HPDE6-E6E7 (cell line): ENCODE measurements around the gene ACTBL2.

Source experiments
- DNase-seq: peaks from one replicate; pipeline ENCODE4 v3.0.0; 2011; ENCODE audit warnings: missing footprints; ENCODE audit errors: extremely low spot score

ACTBL2 gene

DNA sequence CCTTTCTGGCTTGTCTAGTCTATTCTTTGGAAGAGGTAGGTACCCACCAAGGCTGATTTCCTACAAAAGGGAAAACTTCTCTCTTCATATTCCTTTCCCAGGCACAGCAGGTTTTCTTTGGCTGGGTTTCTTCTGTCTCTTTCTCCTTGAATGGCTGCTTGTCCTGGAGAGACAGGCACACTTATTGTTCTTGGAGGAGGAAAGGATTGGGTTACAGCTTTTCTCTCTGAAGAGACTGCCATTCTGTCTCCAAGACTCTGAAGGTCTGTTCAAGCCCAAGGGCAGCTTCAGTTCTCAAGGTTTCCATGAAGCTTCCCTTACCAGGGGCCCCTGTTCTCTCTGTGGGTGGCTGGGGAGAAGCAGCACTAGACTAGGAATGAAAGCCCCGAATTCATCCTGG lies 33.9 kb downstream of the ACTBL2 start:
- DNase-seq: no peak

DNA sequence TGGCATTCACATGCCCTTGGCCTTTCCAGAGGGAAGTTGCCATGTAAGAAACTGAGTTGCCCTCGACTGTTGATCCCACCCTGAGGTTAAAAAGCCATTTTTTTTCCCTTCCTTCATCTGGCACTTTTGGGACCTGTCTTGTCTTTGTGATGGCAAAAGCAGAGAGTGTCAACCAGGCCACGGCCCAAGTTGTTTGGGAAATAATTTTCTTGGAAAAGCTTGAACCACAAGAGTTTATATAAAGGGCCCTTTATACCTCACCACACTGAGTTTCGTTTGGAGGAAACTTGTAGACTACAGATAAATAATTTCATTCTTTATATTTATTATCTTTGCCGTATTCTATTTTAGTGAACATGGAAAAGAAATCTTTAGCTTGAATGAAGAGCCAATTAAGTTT lies 34.3 kb downstream of the ACTBL2 start:
- DNase-seq: no peak

DNA sequence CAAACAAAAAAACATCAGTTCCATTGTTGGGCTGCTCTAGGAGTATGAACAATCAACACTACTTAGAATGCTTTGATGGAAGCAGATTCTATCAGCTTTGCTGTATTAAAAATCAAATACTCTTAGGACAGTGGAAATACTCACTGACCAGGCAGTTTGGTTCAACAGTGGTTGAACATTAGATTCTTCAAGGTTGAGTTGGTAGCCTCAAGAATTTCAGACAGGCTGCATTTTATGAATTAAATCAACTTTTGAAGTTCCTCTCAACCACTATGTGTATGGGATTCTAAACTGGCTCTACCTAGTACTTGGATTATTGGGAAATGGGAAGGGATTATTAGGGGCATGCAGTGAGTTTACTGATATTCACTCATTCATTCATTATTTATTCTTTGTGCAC lies 35.0 kb downstream of the ACTBL2 start:
- no peak for DNase-seq

DNA sequence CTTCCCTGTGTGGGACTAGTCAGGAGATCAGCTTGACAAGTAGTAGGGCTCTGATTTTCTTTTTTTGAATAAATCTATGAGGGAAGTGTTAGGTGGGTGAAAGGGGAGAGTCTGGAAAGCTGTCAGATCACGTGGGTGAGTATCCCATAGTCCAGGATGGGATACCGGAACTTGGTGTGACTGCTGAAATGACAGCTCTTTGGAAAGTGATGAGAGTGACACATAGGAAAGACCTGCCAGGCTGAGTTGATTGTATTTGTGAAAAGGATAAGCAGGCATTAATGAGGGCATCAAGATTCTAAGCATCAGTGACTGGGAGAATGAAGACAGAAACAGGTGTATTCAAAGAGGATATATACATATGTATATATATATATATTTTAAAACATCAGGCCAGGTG lies 35.6 kb downstream of the ACTBL2 start:
- no peak for DNase-seq

DNA sequence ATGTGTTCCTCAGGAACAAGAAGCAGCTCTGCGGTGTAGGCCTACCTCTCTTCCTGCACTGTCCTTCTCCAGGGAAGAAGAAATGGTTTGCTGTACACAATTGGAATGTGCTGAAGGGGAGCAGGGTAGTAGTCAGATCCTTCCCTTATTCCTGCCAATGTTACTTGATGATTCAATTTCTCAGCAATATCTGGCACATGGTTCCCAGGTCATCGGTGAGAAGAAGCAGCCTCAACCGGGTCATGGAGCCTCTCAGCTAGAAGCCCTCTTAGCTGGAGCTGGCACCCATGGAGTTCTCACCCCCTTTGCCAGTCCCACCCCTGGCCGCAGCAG lies 36.9 kb downstream of the ACTBL2 start:
- no peak for DNase-seq

DNA sequence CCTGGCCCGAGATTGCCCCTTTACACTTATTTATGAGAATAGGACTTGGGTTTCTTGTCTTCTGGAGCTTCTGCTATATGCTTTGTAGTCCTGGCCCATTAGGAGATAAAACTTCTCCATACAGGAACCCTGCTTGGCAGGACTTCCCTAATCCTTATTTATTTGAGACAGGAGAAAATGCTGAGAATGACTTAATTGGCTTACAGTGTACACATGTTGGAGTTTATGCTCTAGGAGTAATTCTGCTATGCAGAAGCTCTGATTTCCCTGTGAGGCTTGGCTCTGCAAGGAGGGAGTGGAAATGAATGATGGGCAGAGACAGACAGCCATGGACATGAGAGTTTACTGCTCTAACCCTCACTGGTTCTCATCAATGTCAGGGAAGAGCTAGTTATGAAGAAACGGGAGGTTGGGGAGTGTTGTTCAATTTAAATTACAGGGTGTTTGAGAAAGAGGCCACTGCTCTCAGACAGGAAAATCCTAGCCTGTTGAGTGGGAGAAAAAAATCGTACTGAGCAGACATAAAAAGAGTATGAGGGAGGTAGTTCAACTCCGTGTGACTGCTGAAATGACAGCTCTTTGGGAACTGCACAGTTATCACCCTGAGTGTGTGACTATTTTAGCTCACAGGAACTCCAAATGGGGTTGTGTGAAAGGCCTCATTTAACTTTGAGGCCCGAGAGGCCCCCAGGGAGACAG lies 37.5 kb downstream of the ACTBL2 start:
- DNase-seq: no peak

DNA sequence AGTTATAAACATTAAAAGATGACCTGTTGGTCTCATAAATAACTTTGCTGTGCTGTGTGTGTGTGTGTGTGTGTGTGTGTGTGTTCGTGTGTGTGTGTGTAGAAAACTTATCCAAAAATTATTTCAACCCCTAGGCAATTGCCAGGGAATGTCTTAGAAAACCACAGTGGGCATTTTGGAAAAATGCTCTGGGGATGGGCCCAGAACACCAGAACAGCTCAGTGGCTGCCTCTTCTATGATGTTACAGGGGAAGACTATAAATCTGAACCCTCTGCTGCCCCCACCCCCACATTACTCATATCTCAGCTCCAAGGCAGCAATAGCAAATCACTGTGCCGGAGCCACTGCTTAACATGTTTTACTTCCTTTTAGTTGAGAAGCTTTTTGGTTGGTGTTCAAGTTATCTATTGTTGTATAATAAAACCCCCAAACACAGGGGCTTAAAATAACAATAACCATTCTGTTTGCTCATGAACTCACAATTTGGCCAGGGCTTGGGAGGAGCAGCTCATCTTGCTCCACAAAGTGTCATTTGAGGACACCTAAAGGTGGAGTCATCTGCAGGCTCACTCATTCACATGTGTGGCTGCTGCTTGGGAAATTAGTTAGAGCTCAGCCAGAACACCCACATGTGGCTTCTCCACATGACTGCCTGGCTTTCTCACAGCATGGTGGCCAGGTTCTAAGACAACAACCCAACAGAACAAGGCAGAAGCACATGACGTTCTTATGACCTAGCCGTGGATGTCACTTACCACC lies 40.4 kb downstream of the ACTBL2 start:
- no peak for DNase-seq

DNA sequence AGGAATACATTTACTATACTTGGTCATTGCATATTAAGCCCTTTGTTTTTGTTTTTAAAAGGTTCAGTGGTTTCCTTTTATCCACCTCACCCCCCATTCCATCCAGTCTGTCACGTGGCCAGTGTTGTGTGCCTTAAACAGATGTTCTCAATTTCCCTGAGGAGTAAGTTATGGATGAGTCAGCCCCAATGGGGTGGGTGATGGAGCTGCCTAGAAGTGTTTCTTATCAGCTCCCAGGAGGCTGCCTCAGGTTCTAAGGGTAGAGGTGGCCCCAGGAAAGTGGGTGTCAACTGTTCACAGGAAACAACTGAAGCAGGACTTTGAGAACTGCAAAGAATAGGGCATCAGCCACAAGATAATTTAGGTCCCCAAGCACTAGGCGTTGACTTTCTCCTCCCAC lies 41.1 kb downstream of the ACTBL2 start:
- DNase-seq: peak; percentile 47

DNA sequence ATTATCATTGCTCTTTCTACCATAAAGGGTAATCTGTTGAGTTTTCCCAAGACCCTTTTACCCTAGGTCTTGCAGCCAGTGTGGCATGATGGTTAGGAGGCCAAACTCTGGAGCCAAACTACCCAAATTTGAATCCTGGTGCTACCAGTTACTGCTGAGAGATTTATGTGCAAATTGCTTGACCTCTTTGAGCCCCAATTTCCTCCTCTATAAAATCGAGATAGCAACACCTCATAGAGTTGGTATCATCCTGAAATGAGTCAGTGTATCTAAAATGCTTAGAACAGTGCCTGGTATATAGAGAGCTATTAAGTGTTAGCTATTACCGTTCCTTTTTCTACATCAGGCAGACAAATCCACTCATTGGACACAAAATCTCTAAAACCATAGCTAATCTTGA lies 43.0 kb downstream of the ACTBL2 start:
- DNase-seq: no peak

- DNase-seq: no peak
Measured at GRCh38 chr5:57437976-57438805, 44.4 kb downstream of the ACTBL2 start.

DNA sequence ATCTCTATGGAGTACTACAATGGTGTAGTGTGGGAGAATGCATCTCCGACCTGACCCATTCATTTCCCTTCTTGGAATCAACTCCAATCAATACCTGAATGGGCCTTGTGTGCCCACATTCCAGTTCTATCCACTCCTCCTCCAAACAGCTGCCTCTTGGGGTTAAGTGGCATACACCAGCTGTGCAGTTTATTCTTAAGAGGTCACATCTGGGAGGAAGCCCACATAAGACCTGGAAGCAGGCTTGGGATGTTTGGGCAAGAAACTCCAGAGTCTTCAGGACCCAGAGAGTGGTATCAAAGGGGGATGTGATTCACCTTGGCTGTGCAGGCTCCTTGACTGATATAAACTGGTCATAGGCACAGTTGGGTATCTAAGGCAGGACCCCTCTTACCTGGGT lies 46.0 kb downstream of the ACTBL2 start:
- DNase-seq: no peak

GRCh38 chr5:57435701-57436134 lies 46.9 kb downstream of the ACTBL2 start:
- DNase-seq: peak; percentile 69

- DNase-seq: no peak
Measured at GRCh38 chr5:57434683-57435082, 47.9 kb downstream of the ACTBL2 start.

DNA sequence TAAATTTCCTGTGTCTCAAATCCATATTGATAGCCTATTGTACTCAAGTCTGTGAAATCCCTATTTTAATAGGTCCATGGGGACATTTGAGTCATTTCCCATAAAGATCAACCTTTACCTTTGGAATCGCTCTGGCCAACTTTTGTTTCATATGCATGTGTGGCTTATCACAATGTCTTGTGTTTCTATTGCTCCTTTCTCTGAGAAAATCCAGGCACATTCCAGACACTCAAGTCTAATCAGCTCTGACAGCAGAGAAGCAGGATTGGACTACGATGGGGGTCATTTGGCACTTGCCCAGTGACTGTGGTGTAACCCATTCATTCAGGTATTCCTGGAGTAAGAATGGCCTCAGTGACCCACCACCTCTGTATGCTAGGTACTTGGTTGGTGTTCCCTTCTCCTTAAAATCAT lies 48.4 kb downstream of the ACTBL2 start:
- no peak for DNase-seq

DNA sequence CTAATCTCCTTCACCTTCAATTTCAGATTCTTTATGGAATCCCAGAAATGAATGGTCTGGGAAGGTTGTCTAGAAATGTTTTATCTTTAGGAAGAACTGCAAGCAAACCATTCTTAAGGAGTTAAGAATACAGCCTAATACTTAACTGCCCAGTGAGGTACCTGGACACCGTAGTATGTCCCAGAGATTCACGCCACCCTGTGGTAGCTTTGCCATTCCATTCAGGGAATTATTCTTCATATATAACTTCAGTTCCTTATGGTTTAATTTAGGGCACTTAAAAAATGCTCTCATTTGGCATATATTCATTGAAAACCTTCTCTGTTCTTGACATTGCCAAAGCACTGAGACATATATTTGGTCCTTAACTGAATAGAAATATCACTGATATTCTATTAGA lies 49.7 kb downstream of the ACTBL2 start:
- DNase-seq: peak; percentile 16

- DNase-seq: no peak
Measured at GRCh38 chr5:57431759-57432158, 50.9 kb downstream of the ACTBL2 start.
